Measurements from ENCODE around the gene MESP1. TPM values are rescaled to one million over a fixed set of nuclear protein-coding genes. Genes with fewer than 3 reads are reported as not detected.

MESP1 gene
- total and polyA plus RNA-seq, 4 donors, result 0.49 to 1.2 (median 0.63) TPM; not detected in 1

Other genes starting within 250 kb of the MESP1 start
- gene TICRR, start 175.8 kb downstream of the MESP1 start, total RNA-seq, result under 1 TPM; 0.16 to 0.60 TPM
- under 1 TPM in 1 of 2 donors, not detected in 1; 0.03 TPM for gene TICRR, start 175.8 kb downstream of the MESP1 start, polyA plus RNA-seq
- 10 to 100 TPM; 16.5 to 17.5 TPM for gene KIF7, start 95.8 kb downstream of the MESP1 start, total RNA-seq
- 10 to 100 TPM in 1 of 2 donors, 1 to 10 TPM in 1; 3.1 to 16.0 TPM for gene KIF7, start 95.8 kb downstream of the MESP1 start, polyA plus RNA-seq
- gene PLIN1, start 71.9 kb downstream of the MESP1 start, total RNA-seq, result 1 to 10 TPM; 3.0 to 4.1 TPM
- 1 to 10 TPM in 1 of 2 donors, under 1 TPM in 1; 0.38 to 2.3 TPM for gene PLIN1, start 71.9 kb downstream of the MESP1 start, polyA plus RNA-seq
- 1 to 10 TPM; 7.7 to 9.1 TPM for gene PEX11A, start 60.5 kb downstream of the MESP1 start, total RNA-seq
- 10 to 100 TPM; 10.4 to 13.3 TPM for gene PEX11A, start 60.5 kb downstream of the MESP1 start, polyA plus RNA-seq
- not detected for gene WDR93, start 60.4 kb downstream of the MESP1 start, total RNA-seq
- gene WDR93, start 60.4 kb downstream of the MESP1 start, polyA plus RNA-seq, result under 1 TPM in 1 of 2 donors, not detected in 1; 0.84 TPM
- not detected for gene MESP2, start 25.1 kb upstream of the MESP1 start, total RNA-seq
- gene MESP2, start 25.1 kb upstream of the MESP1 start, polyA plus RNA-seq, result 1 to 10 TPM in 1 of 2 donors, not detected in 1; 3.0 TPM
- 10 to 100 TPM; 21.4 to 30.7 TPM for gene ANPEP, start 63.6 kb upstream of the MESP1 start, total RNA-seq
- gene ANPEP, start 63.6 kb upstream of the MESP1 start, polyA plus RNA-seq, result 100 to 1,000 TPM in 1 of 2 donors, 1 to 10 TPM in 1; 4.2 to 225 TPM
- gene AP3S2, start 142.7 kb upstream of the MESP1 start, total RNA-seq, result 10 to 100 TPM; 24.5 to 33.2 TPM
- 10 to 100 TPM; 16.7 to 21.1 TPM for gene AP3S2, start 142.7 kb upstream of the MESP1 start, polyA plus RNA-seq
- gene ARPIN, start 161.7 kb upstream of the MESP1 start, total RNA-seq, result 10 to 100 TPM; 18.4 to 35.4 TPM
- 10 to 100 TPM in 1 of 2 donors, 1 to 10 TPM in 1; 9.8 to 11.0 TPM for gene ARPIN, start 161.7 kb upstream of the MESP1 start, polyA plus RNA-seq